Spleen (tissue), 7 donors: ENCODE measurements around the gene TIMD4.

ENCODE experiments used
- POLR2A ChIP-seq, 3 donors: fragments of 450-650 bp; IDR thresholded peaks; one replicate each; pipeline ENCODE4 v1.5.1; 2017; ENCODE audit warnings: antibody characterized with exemption in 3 of 3, mild to moderate bottlenecking in 1 of 3
- POLR2AphosphoS5 ChIP-seq, 3 donors: sonication (generic); formaldehyde crosslinking; IDR thresholded peaks; one replicate each; pipeline ENCODE4 v1.5.1; 2017; ENCODE audit warnings: antibody characterized with exemption in 3 of 3
- TF ChIP-seq, protein P1 (sequence below), 11 experiments: fragments of 200-600 bp in 7 of 11; fragments of 450-650 bp in 4 of 11; sonication (generic) in 4 of 11; IDR thresholded peaks in 8 of 11; conservative IDR thresholded peaks in 3 of 11; 1 replicate in 7 of 11; 2 replicates in 4 of 11; pipeline versions ENCODE4 v1.4.0 to v1.8.0; 2016 to 2021; ENCODE audit warnings: antibody characterized with exemption in 11 of 11, inconsistent platforms in 4 of 11, mild to moderate bottlenecking in 1 of 11
- donor health status: DM: no; HTN: no; CAD: no; lungs with moderate emphysema.
- donor health status: DM: no; HTN: no; CAD: no.
- donor health status: DM: no; HTN: no; CAD: no.

DNA sequence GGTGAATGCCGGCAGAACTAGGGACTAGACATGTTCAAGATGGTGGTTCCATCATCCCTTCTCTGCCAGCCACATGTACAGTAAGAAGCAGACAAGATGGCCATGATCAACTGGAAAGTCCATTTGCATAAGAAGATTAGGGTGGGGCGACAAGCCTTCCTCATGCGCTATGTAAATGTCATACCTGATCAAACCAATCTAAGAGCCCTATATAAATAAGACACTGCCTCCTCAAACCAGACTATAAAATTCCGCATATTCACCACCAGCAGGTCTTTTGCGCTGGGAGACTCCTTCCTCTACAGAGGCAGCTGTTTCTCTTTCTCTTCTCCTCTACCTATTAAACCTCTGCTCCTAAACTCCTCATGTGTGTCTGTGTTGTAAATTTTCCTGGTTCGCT is 53.8 kb downstream of the TIMD4 start:
- TF ChIP-seq, protein P1, sequence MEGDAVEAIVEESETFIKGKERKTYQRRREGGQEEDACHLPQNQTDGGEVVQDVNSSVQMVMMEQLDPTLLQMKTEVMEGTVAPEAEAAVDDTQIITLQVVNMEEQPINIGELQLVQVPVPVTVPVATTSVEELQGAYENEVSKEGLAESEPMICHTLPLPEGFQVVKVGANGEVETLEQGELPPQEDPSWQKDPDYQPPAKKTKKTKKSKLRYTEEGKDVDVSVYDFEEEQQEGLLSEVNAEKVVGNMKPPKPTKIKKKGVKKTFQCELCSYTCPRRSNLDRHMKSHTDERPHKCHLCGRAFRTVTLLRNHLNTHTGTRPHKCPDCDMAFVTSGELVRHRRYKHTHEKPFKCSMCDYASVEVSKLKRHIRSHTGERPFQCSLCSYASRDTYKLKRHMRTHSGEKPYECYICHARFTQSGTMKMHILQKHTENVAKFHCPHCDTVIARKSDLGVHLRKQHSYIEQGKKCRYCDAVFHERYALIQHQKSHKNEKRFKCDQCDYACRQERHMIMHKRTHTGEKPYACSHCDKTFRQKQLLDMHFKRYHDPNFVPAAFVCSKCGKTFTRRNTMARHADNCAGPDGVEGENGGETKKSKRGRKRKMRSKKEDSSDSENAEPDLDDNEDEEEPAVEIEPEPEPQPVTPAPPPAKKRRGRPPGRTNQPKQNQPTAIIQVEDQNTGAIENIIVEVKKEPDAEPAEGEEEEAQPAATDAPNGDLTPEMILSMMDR (IDR thresholded peaks at IDR 0.05 in 8 of 11, conservative IDR thresholded peaks at IDR 0.05 in 3 of 11), result no peak
- TF ChIP-seq POLR2A (IDR thresholded peaks at IDR 0.05), result no peak
- TF ChIP-seq POLR2AphosphoS5 (IDR thresholded peaks at IDR 0.05), result no peak
